ENCODE data around the gene RERE. TPM values are rescaled to one million over a fixed set of nuclear protein-coding genes. Genes with fewer than 3 reads are reported as not detected.

Gene RERE
- total RNA-seq, 1 experiment from 2014 or later: 73.4 TPM

- peaks cover 22% of the 10 kb centered on the region for H3K79me2 ChIP-seq (ENCODE audit: low read depth)
- ChIA-PET CTCF (no interaction called here), POLR2A (ENCODE audit: unreplicated experiment) (no interaction called here)
- H3K36me3 ChIP-seq (ENCODE audit: low read depth): 0 out of 2 replicates have a peak, but pooled peaks cover 5% of the 10 kb centered on the region
- no peaks in the 10 kb centered on the region for H3K27me3 ChIP-seq (ENCODE audit: insufficient read depth, low read depth)
- H3K27ac ChIP-seq: peak overlapping the region; percentile 95
- H4K20me1 ChIP-seq (ENCODE audit: insufficient read depth): no peaks in the 10 kb centered on the region
- H3K9me3 ChIP-seq (ENCODE audit: insufficient read depth, low read depth): no peaks in the 10 kb centered on the region
- H3K4me2 ChIP-seq: peak overlapping the region; percentile 42; the same call in 1 of the 2 replicates
- peaks cover 47% of the 10 kb centered on the region for H3F3A ChIP-seq (ENCODE audit: insufficient read depth, low read depth)
- intact Hi-C loops (cut with micrococcal nuclease; ENCODE audit: unreplicated experiment): no loop called here
- no peak overlapping the region for H3K4me3 ChIP-seq
- no peak overlapping the region for H2AFZ ChIP-seq
- no peaks in the 10 kb centered on the region for H3K9me2 ChIP-seq (ENCODE audit: insufficient read depth)
- TF ChIP-seq CTCF (conservative IDR thresholded peaks at IDR 0.05): no peak
- no peak for TF ChIP-seq EZH2 (IDR thresholded peaks at IDR 0.05; ENCODE audit: low read depth)
- no peak for DNase-seq
- no TSS peak for BruUV-seq (replicated peaks)
- H3K4me1 ChIP-seq (replicated peaks; ENCODE audit: insufficient read depth): peaks cover 63% of the 10 kb centered on the region
Measured at GRCh38 chr1:8396083-8396785, 421.2 kb downstream of the RERE start.

- Histone ChIP-seq H3K4me2 (peak overlapping the region; percentile 31; the same call in 1 of the 2 replicates), H3K9me3 (ENCODE audit: insufficient read depth, low read depth) (no peaks in the 10 kb centered on the region), H3K79me2 (ENCODE audit: low read depth) (peaks cover 22% of the 10 kb centered on the region), H4K20me1 (ENCODE audit: insufficient read depth) (no peaks in the 10 kb centered on the region), H3K9me2 (ENCODE audit: insufficient read depth) (no peaks in the 10 kb centered on the region), H3K27ac (peak overlapping the region; percentile 95), H3K4me3 (no peak overlapping the region), H3K27me3 (ENCODE audit: insufficient read depth, low read depth) (no peaks in the 10 kb centered on the region), H3F3A (ENCODE audit: insufficient read depth, low read depth) (peaks cover 47% of the 10 kb centered on the region), H3K4me1 (replicated peaks; ENCODE audit: insufficient read depth) (peaks cover 69% of the 10 kb centered on the region), H2AFZ (no peak overlapping the region), H3K36me3 (ENCODE audit: low read depth) (0 out of 2 replicates have a peak, but pooled peaks cover 5% of the 10 kb centered on the region)
- ChIA-PET POLR2A (ENCODE audit: unreplicated experiment) (no interaction called here), CTCF (interaction anchor here (0.7 kb wide), 1 partner anchor 75 kb away, joined by 3 read pairs; no protein-coding TSS in a partner anchor)
- no TSS peak for BruUV-seq (replicated peaks)
- intact Hi-C loops (cut with micrococcal nuclease; ENCODE audit: unreplicated experiment): no loop called here
- DNase-seq: no peak
- TF ChIP-seq CTCF (conservative IDR thresholded peaks at IDR 0.05) (no peak), EZH2 (IDR thresholded peaks at IDR 0.05; ENCODE audit: low read depth) (no peak)
Measured at GRCh38 chr1:8395433-8395866, 422.0 kb downstream of the RERE start.

GRCh38 chr1:8394456-8395321 is 422.8 kb downstream of the RERE start:
- POLR2A ChIA-PET (ENCODE audit: unreplicated experiment): no interaction called here
- H3K79me2 ChIP-seq (ENCODE audit: low read depth): peaks cover 22% of the 10 kb centered on the region

More at GRCh38 chr1:8394456-8395321, 422.8 kb downstream of the RERE start:
- TF ChIP-seq EZH2 (IDR thresholded peaks at IDR 0.05; ENCODE audit: low read depth) (no peak), CTCF (conservative IDR thresholded peaks at IDR 0.05) (no peak)
- 0 out of 2 replicates have a peak, but pooled peaks cover 5% of the 10 kb centered on the region for H3K36me3 ChIP-seq (ENCODE audit: low read depth)
- BruUV-seq (replicated peaks): no TSS peak
- H3K4me2 ChIP-seq: peak overlapping the region; percentile 57
- no peaks in the 10 kb centered on the region for H4K20me1 ChIP-seq (ENCODE audit: insufficient read depth)
- no peaks in the 10 kb centered on the region for H3K27me3 ChIP-seq (ENCODE audit: insufficient read depth, low read depth)
- peak; percentile 48 to 92 for DNase-seq
- no peak overlapping the region for H2AFZ ChIP-seq
- peak overlapping the region; percentile 95 for H3K27ac ChIP-seq
- intact Hi-C loops (cut with micrococcal nuclease; ENCODE audit: unreplicated experiment): no loop called here
- H3F3A ChIP-seq (ENCODE audit: insufficient read depth, low read depth): peaks cover 47% of the 10 kb centered on the region
- CTCF ChIA-PET: no interaction called here
- H3K4me3 ChIP-seq: peak overlapping the region; percentile 26; the same call in 1 of the 2 replicates
- H3K9me3 ChIP-seq (ENCODE audit: insufficient read depth, low read depth): no peaks in the 10 kb centered on the region
- peaks cover 69% of the 10 kb centered on the region for H3K4me1 ChIP-seq (replicated peaks; ENCODE audit: insufficient read depth)
- H3K9me2 ChIP-seq (ENCODE audit: insufficient read depth): no peaks in the 10 kb centered on the region

All from PC-9 (cell line).